IPS-20b (cell line): ENCODE measurements around the gene KEAP1.

ENCODE experiments used
- H3K27ac ChIP-seq: one replicate; pipeline ENCODE4 v1.5.1; 2013; ENCODE audit warnings: low read length
- H3K27me3 ChIP-seq: 2 replicates; pipeline ENCODE4 v1.6.1; 2013; ENCODE audit warnings: mild to moderate bottlenecking, low read length, inconsistent platforms; ENCODE audit not compliant: insufficient read depth
- H3K36me3 ChIP-seq: 2 replicates; pipeline ENCODE4 v1.6.1; 2013; ENCODE audit warnings: low read depth, mild to moderate bottlenecking, inconsistent platforms, low read length, moderate library complexity; ENCODE audit not compliant: insufficient read depth
- H3K4me1 ChIP-seq: 2 replicates; pipeline ENCODE4 v1.6.1; 2013; ENCODE audit warnings: mild to moderate bottlenecking, control low read depth, inconsistent platforms, low read length, moderate library complexity; ENCODE audit not compliant: insufficient read depth
- H3K4me3 ChIP-seq: 2 replicates; pipeline ENCODE4 v1.5.1; 2013; ENCODE audit warnings: mild to moderate bottlenecking, low read length, inconsistent platforms
- H3K9ac ChIP-seq: 2 replicates; pipeline ENCODE4 v1.6.1; 2013; ENCODE audit warnings: low read depth, mild to moderate bottlenecking, inconsistent platforms, low read length, moderate library complexity
- H3K9me3 ChIP-seq: 2 replicates; pipeline ENCODE4 v1.6.1; 2013; ENCODE audit warnings: mild to moderate bottlenecking, low read depth, low read length, inconsistent platforms; ENCODE audit not compliant: insufficient read depth

KEAP1 gene

DNA sequence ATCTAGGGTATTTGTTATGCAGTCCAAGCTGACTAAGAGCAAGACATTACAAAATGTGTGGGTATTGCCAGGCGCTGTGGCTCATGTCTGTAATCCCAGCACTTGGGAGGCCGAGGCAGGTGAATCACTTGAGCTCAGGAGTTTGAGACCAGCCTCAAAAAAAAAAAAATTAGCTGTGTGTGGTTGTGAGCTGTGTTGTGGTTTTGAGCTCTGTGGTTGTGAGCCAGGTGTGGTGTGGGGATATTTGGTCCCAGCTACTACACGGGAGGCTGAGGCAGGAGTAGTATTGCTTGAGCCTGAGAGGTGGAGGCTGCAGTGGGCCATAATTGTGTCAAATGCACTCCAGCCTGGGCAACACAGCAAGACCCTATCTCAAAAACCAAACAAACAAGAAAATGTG lies 5.6 kb upstream of the KEAP1 start:
- Histone ChIP-seq H3K27ac (no peak overlapping the region), H3K27me3 (peaks cover 20% of the 10 kb centered on the region), H3K9me3 (no peaks in the 10 kb centered on the region), H3K4me1 (peaks cover 3% of the 10 kb centered on the region; the same call in 1 of the 2 replicates), H3K4me3 (no peak overlapping the region), H3K36me3 (no peaks in the 10 kb centered on the region), H3K9ac (no peak overlapping the region)

DNA sequence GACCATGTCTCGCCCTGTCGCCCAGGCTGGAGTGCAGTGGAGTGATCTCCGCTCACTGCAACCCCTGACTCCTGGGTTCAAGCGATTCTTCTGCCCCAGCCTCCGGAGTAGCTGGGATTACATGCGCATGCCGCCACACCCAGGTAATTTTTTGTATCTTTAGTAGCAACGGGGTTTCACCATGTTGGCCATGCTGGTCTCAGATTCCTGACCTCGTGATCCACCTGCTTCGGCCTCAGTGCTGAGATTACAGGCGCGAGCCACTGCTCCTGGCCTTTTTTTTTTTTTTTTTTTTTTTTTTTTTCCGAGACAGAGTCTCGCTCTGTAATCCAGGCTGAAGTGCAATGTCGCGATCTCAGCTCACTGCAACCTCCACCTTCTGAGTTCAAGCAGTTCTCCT lies 4.9 kb upstream of the KEAP1 start:
- Histone ChIP-seq H3K4me1 (peaks cover 3% of the 10 kb centered on the region; the same call in 1 of the 2 replicates), H3K27me3 (peaks cover 13% of the 10 kb centered on the region), H3K27ac (no peak overlapping the region), H3K9me3 (no peaks in the 10 kb centered on the region), H3K36me3 (no peaks in the 10 kb centered on the region), H3K4me3 (no peak overlapping the region), H3K9ac (no peak overlapping the region)

DNA sequence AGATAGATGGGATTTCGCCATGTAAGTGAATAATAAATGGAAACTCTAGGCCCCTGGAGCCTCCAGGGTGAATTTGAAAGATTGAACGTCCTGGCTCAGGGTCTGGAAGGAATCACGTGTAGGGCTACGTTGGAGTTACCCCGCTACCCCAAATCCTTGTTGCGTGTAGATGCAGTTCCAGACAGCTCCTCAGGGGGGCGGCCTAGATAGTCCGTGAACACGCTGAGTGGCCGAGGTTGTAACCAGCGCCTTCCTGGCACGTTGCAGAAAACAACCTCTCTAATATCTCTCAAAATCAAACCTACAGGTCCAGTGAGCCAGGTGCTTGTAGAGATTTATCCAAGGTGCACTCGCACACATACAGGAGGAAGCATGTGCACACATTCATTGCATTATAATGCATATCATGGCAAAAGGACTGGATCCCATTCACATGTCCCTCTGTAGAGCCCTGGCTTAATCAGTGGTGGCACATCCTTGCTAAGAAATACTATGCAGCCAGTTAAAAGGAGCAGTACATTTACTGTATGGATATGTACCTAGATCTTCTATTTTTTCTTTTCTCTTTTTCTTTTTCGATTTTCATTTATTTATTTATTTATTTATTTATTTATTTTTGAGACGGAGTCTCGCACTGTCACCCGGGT lies 2.5 kb upstream of the KEAP1 start:
- Histone ChIP-seq H3K27ac (no peak overlapping the region), H3K27me3 (no peaks in the 10 kb centered on the region), H3K4me1 (peaks cover 6% of the 10 kb centered on the region; the same call in 1 of the 2 replicates), H3K36me3 (no peaks in the 10 kb centered on the region), H3K9ac (no peak overlapping the region), H3K4me3 (no peak overlapping the region), H3K9me3 (no peaks in the 10 kb centered on the region)

DNA sequence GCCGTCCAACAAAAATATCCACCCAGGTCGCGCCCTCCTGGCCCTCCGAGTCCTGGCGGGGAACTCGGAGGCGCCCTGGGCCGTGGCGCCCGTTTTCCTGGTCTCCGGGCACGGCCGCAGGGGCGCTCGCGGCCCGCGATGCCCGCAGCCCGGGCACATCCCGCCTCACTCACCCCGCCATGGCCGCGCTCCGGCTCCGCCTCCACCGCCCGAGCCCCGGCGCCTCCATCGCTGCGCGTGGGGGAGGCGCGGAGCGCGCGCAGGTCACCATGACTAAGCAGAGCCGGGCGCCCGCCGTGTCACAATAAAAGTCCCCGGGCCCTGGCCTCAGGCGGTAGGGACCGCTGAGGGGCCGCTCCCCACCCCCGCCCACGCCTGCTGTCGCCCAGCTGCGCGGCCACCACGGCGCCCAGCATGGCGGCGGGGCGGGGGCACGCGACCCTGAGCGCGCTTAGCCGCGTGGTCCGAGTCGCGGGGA lies 593 bp downstream of the KEAP1 start:
- H3K27me3 ChIP-seq: no peaks in the 10 kb centered on the region
- H3K4me3 ChIP-seq: peak overlapping the region; percentile 94
- peak overlapping the region; percentile 96 for H3K9ac ChIP-seq
- peaks cover 15% of the 10 kb centered on the region; the same call in 1 of the 2 replicates for H3K4me1 ChIP-seq
- H3K9me3 ChIP-seq: no peaks in the 10 kb centered on the region
- H3K36me3 ChIP-seq: peaks cover 17% of the 10 kb centered on the region
- H3K27ac ChIP-seq: peak overlapping the region; percentile 87

DNA sequence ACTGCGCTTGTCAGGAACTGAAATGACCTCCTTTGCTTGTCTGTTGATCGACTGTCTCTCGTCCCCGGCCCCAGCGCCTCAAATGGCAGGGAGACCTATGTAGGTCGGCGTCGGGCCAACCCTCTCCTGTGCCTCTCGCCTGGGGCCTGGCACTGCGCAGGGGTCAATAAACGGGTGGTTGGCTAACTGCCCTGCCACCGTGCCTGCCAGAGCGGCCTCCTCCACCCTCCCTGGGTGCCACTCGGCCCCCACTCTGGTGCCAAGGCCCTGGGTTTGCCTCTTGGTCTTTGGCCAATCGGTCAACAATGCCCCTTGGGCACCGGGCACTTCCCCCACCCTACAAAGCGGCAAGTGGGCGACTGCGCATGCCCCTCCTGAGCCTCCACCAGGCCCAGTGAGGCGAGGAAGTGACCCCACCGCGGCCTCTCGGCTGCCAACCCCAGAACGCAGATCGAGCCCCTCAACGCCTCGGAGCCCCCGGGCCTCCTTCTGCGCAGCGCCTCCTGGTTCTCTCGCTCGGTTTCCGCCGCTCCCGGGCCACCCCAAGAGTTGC lies 1.1 kb downstream of the KEAP1 start:
- H3K9ac ChIP-seq: peak overlapping the region; percentile 96
- peak overlapping the region; percentile 94 for H3K4me3 ChIP-seq
- peak overlapping the region; percentile 87 for H3K27ac ChIP-seq
- H3K27me3 ChIP-seq: no peaks in the 10 kb centered on the region
- H3K9me3 ChIP-seq: no peaks in the 10 kb centered on the region
- peaks cover 15% of the 10 kb centered on the region; the same call in 1 of the 2 replicates for H3K4me1 ChIP-seq
- H3K36me3 ChIP-seq: peaks cover 22% of the 10 kb centered on the region

DNA sequence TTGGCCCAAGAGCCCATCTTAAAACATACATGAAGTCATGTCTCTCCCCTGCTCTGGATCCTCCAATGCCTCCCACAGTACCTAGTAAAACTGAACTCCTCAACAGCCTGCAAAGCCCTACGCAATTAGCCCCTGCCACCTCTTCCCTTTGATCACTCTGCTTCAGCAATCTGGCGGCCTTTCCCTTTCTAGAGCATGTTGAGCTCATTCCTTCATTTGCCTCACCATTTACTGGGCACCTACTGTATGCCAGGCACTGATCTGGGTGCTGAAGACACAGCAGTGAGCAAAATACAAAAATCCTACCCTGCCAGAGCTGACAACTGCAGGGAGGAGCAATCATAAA lies 2.9 kb downstream of the KEAP1 start:
- Histone ChIP-seq H3K4me1 (peaks cover 15% of the 10 kb centered on the region; the same call in 1 of the 2 replicates), H3K4me3 (peak overlapping the region; percentile 50; the same call in 1 of the 2 replicates), H3K9ac (peak overlapping the region; percentile 71; the same call in 1 of the 2 replicates), H3K36me3 (peaks cover 40% of the 10 kb centered on the region), H3K27ac (peak overlapping the region; percentile 72), H3K27me3 (no peaks in the 10 kb centered on the region), H3K9me3 (no peaks in the 10 kb centered on the region)

DNA sequence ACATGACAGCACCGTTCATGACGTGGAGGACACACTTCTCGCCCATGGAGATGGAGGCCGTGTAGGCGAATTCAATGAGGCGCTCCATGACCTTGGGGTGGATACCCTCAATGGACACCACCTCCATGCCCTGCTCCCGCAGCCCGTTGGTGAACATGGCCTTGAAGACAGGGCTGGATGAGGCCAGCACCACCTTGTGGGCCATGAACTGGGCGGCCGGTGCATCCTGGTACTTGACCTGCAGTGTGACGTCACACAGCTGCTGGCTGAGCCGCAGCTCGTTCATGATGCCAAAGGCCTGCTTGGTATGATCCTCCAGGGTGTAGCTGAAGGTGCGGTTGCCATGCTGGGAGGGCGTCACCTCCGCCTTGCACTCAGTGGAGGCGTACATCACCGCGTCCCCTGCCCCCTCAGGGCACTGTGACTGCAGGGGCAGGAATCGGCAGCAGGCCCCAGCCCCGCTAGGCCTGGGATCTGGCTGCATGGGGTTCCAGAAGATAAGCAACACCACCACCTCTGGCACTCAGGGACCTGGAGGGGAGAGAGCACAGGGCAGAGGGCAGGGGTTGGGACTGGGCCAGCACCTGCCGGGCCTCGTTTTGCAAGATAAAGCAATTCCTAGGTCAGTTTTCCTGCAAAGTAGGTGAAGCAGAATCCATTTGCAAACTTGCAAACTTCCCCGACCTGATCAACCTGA lies 3.5 kb downstream of the KEAP1 start:
- no peaks in the 10 kb centered on the region for H3K27me3 ChIP-seq
- peaks cover 15% of the 10 kb centered on the region; the same call in 1 of the 2 replicates for H3K4me1 ChIP-seq
- peaks cover 45% of the 10 kb centered on the region for H3K36me3 ChIP-seq
- H3K27ac ChIP-seq: peak overlapping the region; percentile 72
- peak overlapping the region; percentile 36; the same call in 1 of the 2 replicates for H3K9ac ChIP-seq
- no peaks in the 10 kb centered on the region for H3K9me3 ChIP-seq
- peak overlapping the region; percentile 50; the same call in 1 of the 2 replicates for H3K4me3 ChIP-seq

DNA sequence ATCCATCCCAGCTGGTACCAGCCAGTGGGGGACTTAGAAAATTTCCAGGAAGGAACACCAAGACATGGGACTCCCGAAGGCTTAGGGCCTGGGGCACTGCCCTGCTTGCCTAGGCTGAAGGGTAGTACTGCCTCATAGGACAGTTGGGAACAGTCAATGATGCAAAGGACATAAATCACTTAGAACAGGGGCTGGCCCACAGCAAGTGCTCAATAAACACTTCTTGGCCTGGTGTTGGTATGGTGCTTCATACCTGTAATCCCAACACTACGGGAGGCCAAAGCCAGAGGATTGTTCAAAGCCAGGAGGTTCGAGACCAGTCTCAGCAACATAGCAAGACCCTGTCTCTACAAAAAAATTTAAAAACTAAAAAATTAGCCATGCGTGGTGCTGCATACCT lies 5.8 kb downstream of the KEAP1 start:
- no peaks in the 10 kb centered on the region for H3K9me3 ChIP-seq
- H3K27ac ChIP-seq: no peak overlapping the region
- peaks cover 55% of the 10 kb centered on the region for H3K36me3 ChIP-seq
- no peak overlapping the region for H3K4me3 ChIP-seq
- H3K9ac ChIP-seq: no peak overlapping the region
- H3K4me1 ChIP-seq: peaks cover 15% of the 10 kb centered on the region; the same call in 1 of the 2 replicates
- H3K27me3 ChIP-seq: no peaks in the 10 kb centered on the region

DNA sequence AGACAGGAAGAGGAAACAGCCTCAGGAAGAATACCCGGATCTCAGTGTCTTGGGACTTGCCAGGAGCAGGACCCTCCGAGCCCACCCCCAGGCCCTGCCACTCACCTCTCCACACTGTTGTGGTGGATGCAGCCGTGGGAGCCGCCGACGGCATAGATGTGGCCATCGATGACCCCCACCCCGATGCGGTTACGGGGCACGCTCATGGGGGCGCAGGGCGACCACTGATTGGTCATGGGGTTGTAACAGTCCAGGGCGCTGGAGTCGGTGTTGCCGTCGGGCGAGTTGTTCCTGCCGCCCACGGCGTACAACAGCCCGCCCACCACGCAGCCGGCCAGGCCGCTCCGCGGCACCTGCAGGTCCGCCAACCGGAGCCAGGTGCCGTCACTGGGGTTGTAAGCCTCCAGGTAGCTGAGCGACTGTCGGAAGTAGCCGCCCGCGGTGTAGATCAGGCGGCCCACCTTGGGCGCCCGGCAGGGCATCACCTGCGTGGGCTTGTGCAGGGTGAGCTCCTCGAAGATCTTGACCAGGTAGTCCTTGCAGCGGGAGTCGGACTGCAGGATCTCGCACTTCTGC lies 11.6 kb downstream of the KEAP1 start:
- Histone ChIP-seq H3K9ac (no peak overlapping the region), H3K36me3 (peaks cover 73% of the 10 kb centered on the region), H3K27me3 (no peaks in the 10 kb centered on the region)

DNA sequence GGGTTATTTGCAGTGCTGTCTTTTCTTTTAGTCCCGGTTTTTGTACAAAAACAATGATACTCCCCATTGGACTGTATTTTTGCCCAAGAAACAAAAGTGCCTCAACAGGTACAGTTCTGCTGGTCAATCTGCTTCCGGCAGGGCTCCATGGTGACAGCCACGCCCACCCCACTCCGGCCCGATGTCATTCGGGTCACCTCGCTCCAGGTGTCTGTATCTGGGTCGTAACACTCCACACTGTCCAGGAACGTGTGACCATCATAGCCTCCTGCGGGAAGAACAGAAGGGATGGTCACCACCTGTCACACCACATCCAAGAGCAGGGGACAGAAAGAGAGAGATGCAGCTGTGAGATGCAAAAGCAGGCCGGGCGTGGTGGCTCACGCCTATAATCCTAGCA lies 16.6 kb downstream of the KEAP1 start:
- no peaks in the 10 kb centered on the region for H3K27me3 ChIP-seq
- H3K36me3 ChIP-seq: peaks cover 60% of the 10 kb centered on the region
- no peak overlapping the region for H3K27ac ChIP-seq
- H3K9ac ChIP-seq: no peak overlapping the region
- no peaks in the 10 kb centered on the region for H3K9me3 ChIP-seq
- no peaks in the 10 kb centered on the region for H3K4me1 ChIP-seq
- H3K4me3 ChIP-seq: no peak overlapping the region

More for the DNA sequence above, 11.6 kb downstream of the KEAP1 start:
- no peak overlapping the region for H3K4me3 ChIP-seq
- H3K4me1 ChIP-seq: no peaks in the 10 kb centered on the region
- no peaks in the 10 kb centered on the region for H3K9me3 ChIP-seq
- no peak overlapping the region for H3K27ac ChIP-seq

DNA sequence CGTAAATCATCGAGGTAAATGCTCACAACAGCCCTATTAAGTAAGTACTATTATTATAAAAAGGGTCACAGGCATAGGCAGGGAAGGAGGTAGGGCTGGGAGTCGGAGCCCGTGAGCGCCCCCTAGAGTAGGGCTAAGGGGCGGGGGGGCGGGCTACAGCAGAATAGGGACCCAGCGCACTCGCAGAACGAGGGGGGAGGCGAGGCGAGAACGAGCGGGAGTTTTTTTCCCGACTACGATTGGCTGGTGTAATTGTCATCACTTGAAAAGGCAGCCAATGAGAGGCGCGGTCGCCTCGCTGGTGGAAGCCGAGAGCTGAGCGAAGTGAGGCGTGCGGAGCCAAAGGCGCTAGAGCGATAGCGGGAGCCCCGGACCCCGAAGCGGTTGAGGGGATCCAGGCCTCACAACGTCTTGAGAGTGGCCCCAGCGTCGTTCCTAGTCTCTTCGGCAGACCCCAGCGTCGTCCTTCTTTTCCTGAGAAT lies 24.2 kb downstream of the KEAP1 start:
- Histone ChIP-seq H3K27ac (no peak overlapping the region), H3K4me3 (no peak overlapping the region), H3K27me3 (peaks cover 16% of the 10 kb centered on the region), H3K36me3 (no peaks in the 10 kb centered on the region), H3K9me3 (no peaks in the 10 kb centered on the region), H3K9ac (no peak overlapping the region), H3K4me1 (no peaks in the 10 kb centered on the region)
